Activated T-cell treated with anti-CD3 and anti-CD28 coated beads for 1 hour (primary cell): ENCODE data around the gene PPARGC1A.

Experiments
- DNase-seq: peaks from one replicate; pipeline ENCODE4 v3.0.0-alpha.2; 2020; ENCODE audit warnings: low read depth

The PPARGC1A gene

DNA sequence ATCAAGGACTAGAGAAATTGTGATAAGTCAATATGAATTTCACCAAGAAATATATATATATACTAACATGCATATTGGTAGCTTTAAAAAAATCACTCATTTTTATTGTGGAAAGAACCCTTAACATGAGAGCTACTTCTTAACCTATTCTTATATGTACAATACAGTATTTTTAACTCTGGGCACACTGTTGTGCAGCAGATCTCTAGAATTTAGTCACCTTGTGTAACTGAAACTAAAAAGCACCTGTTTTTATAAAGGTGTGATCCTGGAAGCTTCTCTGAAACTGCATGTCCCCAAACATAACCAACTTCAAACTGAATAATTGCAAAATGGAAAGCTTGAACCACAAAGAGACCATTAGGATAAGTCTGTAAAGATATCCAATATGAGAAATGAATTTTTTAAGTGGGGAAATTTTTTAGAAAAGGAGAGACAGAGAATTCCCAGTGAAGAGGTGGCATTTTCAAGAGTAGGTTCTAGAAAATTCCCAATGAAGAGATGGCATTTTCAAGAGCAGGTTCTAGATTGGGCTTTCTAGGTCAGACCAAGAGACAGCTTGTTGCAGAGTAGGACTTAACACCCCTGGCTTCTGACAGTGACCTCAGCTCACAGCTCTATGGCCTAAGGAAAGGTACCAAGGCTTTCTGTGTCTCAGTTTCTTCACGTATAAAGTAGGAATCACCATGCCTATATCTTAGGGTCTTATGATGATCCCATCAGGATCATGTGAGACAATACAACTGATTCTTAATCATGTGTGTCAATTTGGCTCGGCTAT is 22.0 kb upstream of the PPARGC1A start:
- DNase-seq: no peak

- no peak for DNase-seq
Measured at GRCh38 chr4:23909671-23910070, 19.8 kb upstream of the PPARGC1A start.

- no peak for DNase-seq
Measured at GRCh38 chr4:23906839-23907238, 17.0 kb upstream of the PPARGC1A start.

DNA sequence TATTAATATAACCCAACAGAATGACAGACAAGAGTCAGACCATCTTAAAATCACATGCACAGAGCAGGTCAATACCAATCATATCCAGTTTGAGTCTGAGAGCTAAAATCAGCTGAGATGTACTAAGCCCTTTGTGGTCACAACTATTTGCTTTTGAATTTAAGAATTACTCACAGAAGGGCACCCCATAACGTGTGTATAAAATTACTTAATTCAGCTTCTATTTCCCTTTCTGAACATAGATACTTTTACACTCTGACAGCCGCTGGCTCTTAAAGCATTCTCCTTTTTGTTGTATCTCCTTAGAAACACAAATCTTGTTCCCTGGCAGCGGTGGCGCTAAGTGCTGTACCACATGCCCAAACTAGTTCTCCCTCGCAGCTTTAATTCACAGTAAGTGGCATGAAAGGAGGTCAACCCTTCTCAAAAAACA is 14.8 kb upstream of the PPARGC1A start:
- DNase-seq: no peak

GRCh38 chr4:23903859-23904438 is 14.1 kb upstream of the PPARGC1A start:
- DNase-seq: no peak

GRCh38 chr4:23902222-23902804 is 12.5 kb upstream of the PPARGC1A start:
- DNase-seq: no peak

DNA sequence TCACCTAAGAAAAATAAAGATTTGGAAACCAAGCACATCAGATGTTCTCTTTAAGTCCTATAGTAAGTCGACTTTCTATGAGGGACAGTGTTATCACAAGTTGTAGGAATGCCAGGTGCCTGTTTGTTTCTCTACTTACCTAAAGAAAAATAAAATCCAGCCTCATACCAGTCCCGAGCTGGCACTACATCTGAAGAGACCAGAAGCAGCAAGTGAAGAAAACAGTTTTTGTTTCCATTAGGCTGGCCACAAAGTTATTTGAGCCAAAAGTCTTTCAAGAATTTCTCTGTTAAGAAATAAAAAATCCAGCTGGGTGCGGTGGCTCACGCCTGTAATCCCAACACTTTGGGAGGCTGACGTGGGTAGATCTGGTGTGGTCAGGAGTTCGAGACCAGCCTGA is 10.8 kb upstream of the PPARGC1A start:
- DNase-seq: no peak

DNA sequence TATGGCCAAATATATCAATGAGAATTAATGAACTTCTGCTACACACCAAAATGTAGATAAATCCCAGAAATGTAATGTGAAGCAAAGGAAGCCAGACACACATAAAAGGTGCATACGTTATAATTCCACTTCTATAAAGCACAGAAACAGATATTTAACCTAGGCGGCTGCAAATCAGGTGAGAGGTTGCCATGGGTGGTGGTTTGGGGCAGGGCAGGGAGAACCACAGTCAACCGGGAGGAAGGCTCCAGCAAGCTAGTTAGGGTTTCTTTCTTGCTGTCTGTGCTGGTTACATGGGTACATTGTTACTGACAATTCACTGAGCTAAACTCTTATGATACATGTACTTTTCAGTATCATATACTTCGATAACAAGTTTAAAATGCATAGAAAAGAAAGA is 9.7 kb upstream of the PPARGC1A start:
- DNase-seq: no peak

DNA sequence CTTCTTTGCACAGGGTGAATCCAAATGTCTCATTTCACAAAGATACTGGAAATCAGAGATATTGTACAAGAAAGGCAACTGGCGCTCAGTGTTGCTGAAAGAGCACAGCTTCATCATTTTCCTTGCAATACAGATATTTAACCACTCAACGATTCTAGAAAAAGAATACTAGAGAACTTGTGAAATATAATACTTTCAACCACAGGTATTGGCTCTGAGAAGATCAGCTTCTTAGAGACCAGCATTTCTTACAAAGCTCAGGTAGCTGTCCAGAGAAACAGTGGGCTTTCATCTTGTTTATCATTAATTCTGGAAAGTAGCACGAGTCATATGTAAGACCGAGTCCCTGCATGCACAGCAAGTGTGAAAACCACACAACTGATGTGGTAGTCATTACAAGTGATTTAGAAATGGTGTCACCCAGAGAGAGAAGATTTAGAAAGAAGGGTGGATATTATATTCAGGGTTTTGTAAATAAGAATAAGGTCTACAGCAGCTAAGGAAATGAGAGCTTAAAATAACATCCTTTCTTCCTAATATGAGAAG is 7.8 kb upstream of the PPARGC1A start:
- DNase-seq: no peak

DNA sequence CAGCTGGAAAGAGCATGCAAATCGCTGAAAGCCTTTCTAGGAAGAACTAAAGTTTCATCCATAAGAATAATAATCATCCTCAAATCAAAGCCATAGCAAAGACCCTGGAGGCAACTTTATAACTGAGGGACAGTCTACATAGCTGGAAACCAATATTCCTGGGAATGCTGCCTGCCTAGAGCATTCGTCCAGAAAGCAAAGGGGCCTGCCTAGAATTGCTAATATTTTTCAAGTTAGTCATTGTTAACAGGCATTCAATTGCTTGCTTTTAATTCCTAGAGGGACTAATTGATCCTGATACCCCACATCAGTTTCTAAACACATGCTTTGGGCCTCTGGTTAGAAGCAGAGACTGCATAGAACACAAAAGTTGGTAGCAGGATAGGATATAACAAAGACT is 4.2 kb upstream of the PPARGC1A start:
- no peak for DNase-seq

GRCh38 chr4:23891064-23891421 is 1.2 kb upstream of the PPARGC1A start:
- no peak for DNase-seq

DNA sequence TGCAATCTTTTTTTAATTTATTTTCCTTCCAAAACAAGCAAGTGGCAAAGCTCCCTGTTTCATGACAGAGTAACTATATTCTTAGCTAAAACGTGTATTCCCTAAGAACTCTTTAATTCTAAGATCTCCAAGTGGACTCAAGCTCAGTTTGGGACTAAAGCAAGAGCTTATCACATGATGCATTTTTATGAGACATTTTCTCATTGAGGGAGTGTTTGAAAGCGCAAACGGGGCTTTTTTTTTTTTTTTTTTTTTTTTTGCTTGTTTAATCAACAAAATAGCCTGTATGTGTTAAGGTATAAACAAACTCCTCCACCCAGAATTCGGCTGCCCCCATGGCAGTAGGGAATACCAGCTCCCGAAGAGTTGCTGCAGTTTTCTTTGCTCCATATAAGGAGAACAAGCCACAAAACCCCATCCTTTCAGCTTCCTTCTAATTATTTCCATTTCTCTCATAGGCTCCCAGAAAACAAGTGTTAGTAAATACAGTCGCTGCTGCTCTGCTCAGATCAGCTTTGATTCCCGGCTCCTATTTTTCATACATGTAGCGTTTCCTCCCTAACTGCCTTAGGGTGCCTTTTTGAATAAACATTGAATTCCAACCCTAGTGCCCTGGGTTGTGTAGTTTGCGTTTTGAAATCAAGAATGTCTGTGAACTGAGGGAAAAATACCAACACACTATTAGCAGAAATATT is 669 bp upstream of the PPARGC1A start:
- DNase-seq: no peak

- no peak for DNase-seq
Measured at GRCh38 chr4:23889391-23889790, 456 bp downstream of the PPARGC1A start.

DNA sequence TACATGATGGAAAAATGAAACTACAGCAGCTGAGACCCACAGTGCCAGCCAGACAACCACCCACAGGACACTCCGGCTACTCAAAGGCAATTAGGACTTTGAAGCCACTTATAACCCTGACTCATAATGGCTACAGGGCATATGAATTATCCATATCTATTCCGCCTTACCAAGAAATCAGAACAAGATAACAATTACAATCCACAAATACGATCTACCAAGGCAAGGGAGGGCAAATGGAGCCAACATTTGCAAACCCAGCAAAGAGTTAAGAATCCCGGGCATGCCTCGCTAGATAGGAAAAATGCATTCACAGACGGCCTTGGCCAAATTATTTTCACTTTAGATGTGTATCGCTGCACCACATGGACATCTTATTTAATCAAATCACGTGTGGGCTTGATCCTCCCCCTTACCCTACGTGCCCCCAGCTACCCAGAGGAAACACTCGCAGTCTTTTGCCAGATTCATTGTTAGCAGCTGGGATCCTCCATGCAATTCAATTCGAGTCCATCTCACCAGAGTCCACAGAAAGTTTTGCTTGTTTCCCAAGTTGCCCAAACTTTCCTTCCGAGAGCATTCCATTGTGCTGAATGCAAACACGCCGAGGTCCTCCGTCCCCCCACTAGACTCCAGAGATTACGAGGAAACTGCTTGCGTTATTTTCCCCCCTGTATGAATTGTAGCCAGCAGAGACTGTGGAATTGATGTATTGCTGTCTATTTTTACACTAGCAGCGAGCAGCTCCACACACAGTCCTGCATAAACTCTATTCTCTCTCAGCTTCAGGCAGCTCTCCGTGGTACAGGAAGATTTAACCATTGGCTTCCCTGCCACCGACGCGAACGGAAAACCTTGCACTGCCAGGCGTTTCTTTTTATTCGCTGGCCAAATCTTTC is 1.2 kb downstream of the PPARGC1A start:
- no peak for DNase-seq

DNA sequence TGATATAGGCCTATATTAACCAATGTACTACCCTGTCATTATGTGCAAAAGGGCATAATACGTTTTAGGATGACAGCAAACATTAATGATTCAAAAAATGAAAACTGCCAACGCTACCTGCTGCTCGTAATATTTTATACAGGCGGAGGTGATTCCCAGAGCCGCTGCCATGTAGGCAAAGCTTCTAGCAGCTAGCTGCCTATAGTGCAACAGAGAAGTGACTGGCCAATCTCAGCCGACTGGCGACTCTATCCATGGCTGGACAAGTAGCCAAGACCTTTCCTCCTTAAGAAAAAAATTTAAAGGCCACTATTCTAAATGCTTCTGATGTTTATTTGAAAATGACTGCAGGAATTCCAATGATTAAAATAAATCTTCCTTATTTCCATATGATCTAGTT is 1.9 kb downstream of the PPARGC1A start:
- DNase-seq: no peak

DNA sequence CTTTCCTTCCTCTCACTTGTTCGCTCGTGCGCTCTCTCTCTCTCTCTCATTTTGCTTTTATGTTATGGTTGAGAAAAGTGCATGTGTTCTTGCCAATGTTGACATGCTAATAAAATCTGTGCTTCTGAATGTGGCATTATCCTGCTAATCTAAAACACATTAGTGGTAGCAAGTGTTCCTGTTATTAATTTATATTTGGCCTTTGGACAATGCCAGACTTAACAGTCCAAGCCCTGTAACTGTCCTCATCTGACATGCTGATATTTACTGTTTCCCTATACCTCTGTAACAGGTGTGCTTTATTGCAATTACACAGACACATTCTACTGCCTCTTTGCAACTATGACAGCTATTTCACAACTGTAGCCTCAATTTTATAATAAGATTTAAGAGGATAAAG is 2.7 kb downstream of the PPARGC1A start:
- DNase-seq: no peak

DNA sequence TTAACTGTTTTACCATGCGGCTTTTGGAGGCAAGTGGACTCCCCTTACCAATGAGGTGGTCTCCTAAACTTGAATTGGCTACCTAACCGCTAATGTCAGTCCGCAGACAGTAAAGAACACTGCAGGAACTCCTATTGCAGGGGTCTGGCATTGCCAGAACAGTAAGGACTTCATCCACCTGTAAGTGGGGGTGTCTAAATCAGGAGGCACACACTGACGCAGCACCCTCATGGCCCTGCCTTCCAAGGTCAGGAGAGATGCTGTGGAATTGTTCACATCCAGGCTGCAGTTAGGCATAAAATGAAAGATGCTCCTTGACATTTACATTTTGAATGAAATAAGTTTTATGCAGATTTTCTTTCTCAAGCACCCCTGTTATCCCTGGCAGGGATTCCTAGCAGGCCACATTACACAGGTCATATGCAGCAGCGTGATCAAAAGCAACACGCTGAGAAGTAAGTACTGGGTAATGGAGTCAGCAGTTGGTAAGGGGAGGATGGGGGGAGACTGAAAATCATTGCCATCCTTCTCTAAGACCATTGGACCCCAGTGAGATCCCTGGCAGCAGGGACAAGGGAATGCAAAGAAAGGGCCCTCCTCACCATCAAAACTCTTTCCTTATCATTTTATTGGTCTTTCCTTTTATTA is 3.8 kb downstream of the PPARGC1A start:
- DNase-seq: no peak

DNA sequence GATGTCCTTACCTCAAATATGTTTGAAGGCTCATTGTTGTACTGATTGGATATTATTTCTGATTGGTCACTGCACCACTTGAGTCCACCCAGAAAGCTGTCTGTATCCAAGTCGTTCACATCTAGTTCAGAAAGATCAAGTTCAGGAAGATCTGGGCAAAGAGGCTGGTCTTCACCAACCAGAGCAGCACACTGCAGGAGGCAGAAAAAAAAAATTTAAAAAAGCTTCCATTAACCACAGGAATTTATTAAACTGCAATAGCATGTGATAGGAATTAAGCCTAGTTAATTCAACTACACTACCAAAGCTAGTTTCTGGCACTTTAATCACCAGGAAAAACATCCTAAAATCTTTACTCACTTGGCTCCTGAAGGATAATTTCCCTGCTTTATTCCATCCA is 5.1 kb downstream of the PPARGC1A start:
- no peak for DNase-seq

- no peak for DNase-seq
Measured at GRCh38 chr4:23884261-23884660, 5.6 kb downstream of the PPARGC1A start.

GRCh38 chr4:23882976-23883531 is 6.8 kb downstream of the PPARGC1A start:
- DNase-seq: no peak
